Stomach (tissue), 9 donors: Measurements from ENCODE around the gene CTBP1. TPM values are rescaled to one million over a fixed set of nuclear protein-coding genes. Genes with fewer than 3 reads are reported as not detected.

ENCODE experiments used
- DNase-seq, 2 donors: peaks; one replicate each; pipeline versions ENCODE4 v3.0.0 to v3.0.0-alpha.2; 2013 to 2019
- H3K27ac ChIP-seq, 5 donors: fragments of 200-600 bp in 4 of 5; sonication (generic) in 4 of 5; one replicate each; pipeline ENCODE4 v1.5.1; 2013 to 2019; ENCODE audit warnings: mild to moderate bottlenecking in 1 of 5, moderate library complexity in 1 of 5
- H3K27me3 ChIP-seq, 3 donors: fragments of 200-600 bp; sonication (generic); one replicate each; pipeline ENCODE4 v1.5.1; 2017 to 2019; ENCODE audit warnings: mixed run types in 1 of 3
- H3K36me3 ChIP-seq, 4 donors: fragments of 200-600 bp; sonication (generic); 1 replicate in 3 of 4; 2 replicates in 1 of 4; pipeline ENCODE4 v1.5.1; 2016 to 2019
- H3K4me1 ChIP-seq, 4 donors: fragments of 200-600 bp; sonication (generic); one replicate each; pipeline ENCODE4 v1.5.1; 2016 to 2019
- H3K4me3 ChIP-seq, 4 donors: fragments of 200-600 bp; sonication (generic) in 3 of 4; one replicate each; pipeline ENCODE4 v1.5.1; 2016 to 2019; ENCODE audit warnings: mild to moderate bottlenecking in 1 of 4
- H3K9me3 ChIP-seq, 4 donors: fragments of 200-600 bp; sonication (generic); one replicate each; pipeline ENCODE4 v1.5.1; 2016 to 2019
- CTCF ChIP-seq, 7 experiments: fragments of 450-650 bp in 4 of 7; fragments of 200-600 bp in 3 of 7; sonication (generic) in 3 of 7; IDR thresholded peaks; one replicate each; pipeline ENCODE4 v1.5.1; 2016 to 2019; ENCODE audit warnings: antibody characterized with exemption in 7 of 7, control low read depth in 2 of 7, mild to moderate bottlenecking in 1 of 7
- EP300 ChIP-seq: sonication (generic); formaldehyde crosslinking; IDR thresholded peaks from one replicate; pipeline ENCODE4 v1.6.1; 2017; ENCODE audit warnings: antibody characterized with exemption
- POLR2A ChIP-seq, 4 donors: fragments of 450-650 bp; IDR thresholded peaks; one replicate each; pipeline ENCODE4 v1.6.1; 2016; ENCODE audit warnings: antibody characterized with exemption in 4 of 4, control low read depth in 2 of 4, mild to moderate bottlenecking in 1 of 4, moderate library complexity in 1 of 4
- POLR2AphosphoS5 ChIP-seq, 3 donors: sonication (generic); formaldehyde crosslinking; IDR thresholded peaks; one replicate each; pipeline ENCODE4 v1.6.1; 2016; ENCODE audit warnings: antibody characterized with exemption in 3 of 3
- WGBS, 5 donors: extraction: QIAGEN DNeasy Blood & Tissue Kit in 3 of 5; methylation state at CpG; one replicate each; pipeline versions ENCODE4 v1.1.5 to v1.1.7; 2013 to 2018; 5-methylcytosine and 5-hydroxymethylcytosine counted together
- intact Hi-C: fragments of 100-400 bp; cut with DNase I; formaldehyde crosslinking; loops from one replicate; pipeline ENCODE4 v1.15.1; 2023; ENCODE audit warnings: low total_unique reads
- polyA plus RNA-seq, 3 donors: library from polyadenylated mRNA; stranded (reverse); fragments of 200-250 nt; gene quantifications; one replicate each; pipeline ENCODE4 v1.2.3, GENCODE V29; 2013
- total RNA-seq, 5 donors: library from RNA; depleted of rRNA; stranded (reverse); fragments of >200 nt; gene quantifications; one replicate each; pipeline versions ENCODE4 v1.1.0 to v1.2.3, GENCODE V29; 2014 to 2016
- donor health status: healthy with polysubstance abuse.
- donor health status: Bipolar disorder and iron deficiency.
- donor health status: healthy.

The CTBP1 gene
- total and polyA plus RNA-seq, 8 donors, result 72.7 to 415 (median 95.1) TPM

GRCh38 chr4:1255699-1256098 lies 6.8 kb upstream of the CTBP1 start:
- Histone ChIP-seq H3K4me1 (peaks cover 2 to 16% (median 5%) of the 10 kb centered on the region in 4 donors), H3K9me3 (peaks cover 0 to 20% (median 0%) of the 10 kb centered on the region in 4 donors), H3K27ac (no peak overlapping the region), H3K27me3 (no peaks in the 10 kb centered on the region), H3K36me3 (peaks cover 0 to 7% (median 3%) of the 10 kb centered on the region in 4 donors), H3K4me3 (no peak overlapping the region)
- no peak for DNase-seq
- WGBS, 5 donors, result 88 to 94% (median 90%) methylated on average over 2 of the region's 2 CpGs
- intact Hi-C loops, result loop anchor here (10.0 kb wide), 1 partner anchor 79 kb away; no protein-coding TSS in a partner anchor
- TF ChIP-seq EP300, result no peak
- TF ChIP-seq POLR2A (IDR thresholded peaks at IDR 0.05), result no peak
- TF ChIP-seq CTCF (IDR thresholded peaks at IDR 0.05), result no peak
- TF ChIP-seq POLR2AphosphoS5 (IDR thresholded peaks at IDR 0.05), result no peak

- no peak overlapping the region for H3K27ac ChIP-seq
- intact Hi-C loops, result loop anchor here (10.0 kb wide), 1 partner anchor 80 kb away; no protein-coding TSS in a partner anchor
- no peak for TF ChIP-seq POLR2AphosphoS5 (IDR thresholded peaks at IDR 0.05)
- no peak for TF ChIP-seq POLR2A (IDR thresholded peaks at IDR 0.05)
- TF ChIP-seq EP300, result no peak
- no peak for TF ChIP-seq CTCF (IDR thresholded peaks at IDR 0.05)
Observed at GRCh38 chr4:1255151-1255550, 6.2 kb upstream of the CTBP1 start.

GRCh38 chr4:1253831-1254230 lies 4.9 kb upstream of the CTBP1 start:
- Histone ChIP-seq H3K9me3 (peaks cover 0 to 20% (median 0%) of the 10 kb centered on the region in 4 donors), H3K4me1 (peaks cover 12 to 27% (median 18%) of the 10 kb centered on the region in 4 donors), H3K27ac (no peak overlapping the region), H3K27me3 (no peaks in the 10 kb centered on the region), H3K4me3 (no peak overlapping the region), H3K36me3 (peaks cover 0 to 7% (median 3%) of the 10 kb centered on the region in 4 donors)
- WGBS, 5 donors, result 85 to 96% (median 91%) methylated on average over 5 of the region's 5 CpGs
- intact Hi-C loops, result loop anchor here (10.0 kb wide), 1 partner anchor 81 kb away; no protein-coding TSS in a partner anchor
- TF ChIP-seq POLR2A (IDR thresholded peaks at IDR 0.05) (no peak), POLR2AphosphoS5 (IDR thresholded peaks at IDR 0.05) (no peak)
- no peak for DNase-seq

More at GRCh38 chr4:1255151-1255550, 6.2 kb upstream of the CTBP1 start:
- peaks cover 0 to 20% (median 0%) of the 10 kb centered on the region in 4 donors for H3K9me3 ChIP-seq
- DNase-seq, result no peak
- H3K4me3 ChIP-seq, result no peak overlapping the region
- H3K27me3 ChIP-seq, result no peaks in the 10 kb centered on the region
- 84 to 96% (median 95%) methylated on average over 4 of the region's 4 CpGs for WGBS, 5 donors
- peaks cover 7 to 22% (median 11%) of the 10 kb centered on the region in 4 donors for H3K4me1 ChIP-seq
- H3K36me3 ChIP-seq, result peaks cover 0 to 7% (median 3%) of the 10 kb centered on the region in 4 donors

- Histone ChIP-seq H3K4me3 (no peak overlapping the region), H3K27ac (no peak overlapping the region), H3K36me3 (peaks cover 0 to 7% (median 3%) of the 10 kb centered on the region in 4 donors), H3K4me1 (peaks cover 12 to 27% (median 18%) of the 10 kb centered on the region in 4 donors), H3K9me3 (peaks cover 0 to 17% (median 0%) of the 10 kb centered on the region in 4 donors), H3K27me3 (no peaks in the 10 kb centered on the region)
- WGBS, 5 donors, result 95 to 100% (median 98%) methylated on average over 6 of the region's 6 CpGs
- DNase-seq, result no peak
- no peak for TF ChIP-seq CTCF (IDR thresholded peaks at IDR 0.05)
- TF ChIP-seq EP300, result no peak
- TF ChIP-seq POLR2A (IDR thresholded peaks at IDR 0.05), result no peak
- no peak for TF ChIP-seq POLR2AphosphoS5 (IDR thresholded peaks at IDR 0.05)
- intact Hi-C loops, result loop anchor here (10.0 kb wide), 1 partner anchor 82 kb away; no protein-coding TSS in a partner anchor
Observed at GRCh38 chr4:1252928-1253492, 4.1 kb upstream of the CTBP1 start.

GRCh38 chr4:1251773-1252066 lies 2.8 kb upstream of the CTBP1 start:
- no peak for DNase-seq
- no peak overlapping the region for H3K4me3 ChIP-seq
- peaks cover 0 to 12% (median 0%) of the 10 kb centered on the region in 4 donors for H3K9me3 ChIP-seq
- H3K4me1 ChIP-seq, result peaks cover 20 to 36% (median 26%) of the 10 kb centered on the region in 4 donors
- WGBS, 5 donors, result 94 to 98% (median 96%) methylated on average over 11 of the region's 11 CpGs
- no peak overlapping the region for H3K27ac ChIP-seq
- no peaks in the 10 kb centered on the region for H3K27me3 ChIP-seq
- intact Hi-C loops, result loop anchor here (10.0 kb wide), 1 partner anchor 83 kb away; no protein-coding TSS in a partner anchor
- H3K36me3 ChIP-seq, result peaks cover 0 to 7% (median 3%) of the 10 kb centered on the region in 4 donors
- TF ChIP-seq POLR2AphosphoS5 (IDR thresholded peaks at IDR 0.05) (no peak), EP300 (no peak), POLR2A (IDR thresholded peaks at IDR 0.05) (no peak), CTCF (IDR thresholded peaks at IDR 0.05) (no peak)
